ENCODE measurements around the gene ALDH18A1.
"Not testable (repeated sequence)": the region's sequence is repeated elsewhere in the genome, so short reads cannot be mapped to it uniquely, and the experiment has no call there.

ALDH18A1 gene

DNA sequence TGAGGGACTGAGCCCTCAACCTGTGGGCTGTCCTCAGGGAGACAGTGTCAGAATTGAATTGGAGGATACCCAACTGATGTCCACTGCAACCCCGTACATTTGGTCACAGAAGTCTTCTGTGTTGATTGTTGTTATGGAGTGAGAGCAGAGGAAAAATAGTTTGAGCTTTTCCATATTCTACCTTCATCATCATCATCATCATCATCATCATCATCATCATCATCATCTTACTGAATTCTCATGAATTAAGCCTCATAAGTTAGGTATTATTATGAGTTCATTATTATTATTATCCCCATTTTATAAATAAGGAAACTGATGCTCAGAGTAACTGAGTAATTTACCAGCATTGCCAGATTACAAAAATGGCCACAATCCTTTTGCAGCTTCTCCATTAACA is 8.4 kb downstream of the ALDH18A1 start:
- DNase-seq = no peak

DNA sequence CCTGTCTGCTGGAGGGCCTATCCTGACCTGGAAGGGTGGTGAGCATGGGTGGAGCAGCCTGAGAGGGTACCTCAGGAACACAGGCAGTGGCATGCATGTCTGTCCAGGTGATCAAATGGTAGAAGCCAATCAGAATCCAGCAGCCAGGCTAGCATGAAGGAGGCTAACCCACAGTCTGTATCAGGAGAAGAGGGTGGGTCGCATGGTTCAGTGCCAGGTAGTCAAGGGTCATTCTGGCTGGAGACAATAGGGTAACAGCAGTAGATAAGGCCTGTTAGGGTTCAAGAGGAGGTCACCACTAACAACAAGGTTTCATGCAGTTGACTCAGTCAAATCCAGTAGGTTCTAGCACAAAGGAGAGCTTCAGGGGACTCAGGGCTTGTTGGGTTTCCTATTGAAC is 10.4 kb downstream of the ALDH18A1 start:
- no peak for DNase-seq

GRCh38 chr10:95644901-95645300 is 11.6 kb downstream of the ALDH18A1 start:
- DNase-seq = no peak

DNA sequence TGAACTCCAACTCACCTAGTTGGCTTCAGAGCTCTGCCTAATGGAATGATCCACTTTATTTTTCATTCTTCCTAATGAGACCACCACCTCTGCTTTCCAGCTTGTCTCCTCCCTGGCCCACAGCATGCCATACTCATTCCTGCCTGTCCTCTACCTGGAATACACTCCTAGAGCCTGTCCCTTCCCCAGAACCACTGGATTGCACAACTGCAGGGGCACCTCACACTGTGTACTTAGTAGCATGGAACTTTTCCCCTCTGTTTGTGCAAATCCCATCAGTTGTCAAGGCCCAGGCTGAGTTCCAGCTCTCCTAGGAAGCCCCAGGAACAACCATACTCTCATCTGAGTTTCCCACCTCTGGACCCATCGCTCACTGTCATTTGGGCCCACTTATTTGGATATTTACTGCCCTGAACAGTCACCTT is 15.6 kb downstream of the ALDH18A1 start:
- no peak for DNase-seq

DNA sequence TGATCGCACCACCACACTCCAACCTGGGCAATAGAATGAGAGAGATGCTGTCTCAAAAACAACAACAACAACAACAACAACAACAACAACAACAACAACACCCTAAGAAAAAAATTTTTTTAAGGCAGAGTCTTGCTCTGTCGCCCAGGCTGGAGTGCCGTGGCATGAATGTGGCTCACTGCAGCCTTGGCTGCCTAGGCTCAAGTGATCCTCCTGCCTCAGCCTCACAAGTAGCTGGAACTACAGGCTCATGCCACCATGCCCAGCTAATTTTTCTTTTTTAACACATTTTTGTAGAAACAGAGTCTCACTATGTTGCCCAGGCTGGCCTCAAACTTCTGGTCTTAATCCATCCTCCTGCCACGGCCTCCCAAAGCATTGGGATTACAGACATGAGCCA is 18.6 kb downstream of the ALDH18A1 start:
- DNase-seq = no peak

- DNase-seq = no peak
Measured at GRCh38 chr10:95637140-95637539, 19.4 kb downstream of the ALDH18A1 start.

DNA sequence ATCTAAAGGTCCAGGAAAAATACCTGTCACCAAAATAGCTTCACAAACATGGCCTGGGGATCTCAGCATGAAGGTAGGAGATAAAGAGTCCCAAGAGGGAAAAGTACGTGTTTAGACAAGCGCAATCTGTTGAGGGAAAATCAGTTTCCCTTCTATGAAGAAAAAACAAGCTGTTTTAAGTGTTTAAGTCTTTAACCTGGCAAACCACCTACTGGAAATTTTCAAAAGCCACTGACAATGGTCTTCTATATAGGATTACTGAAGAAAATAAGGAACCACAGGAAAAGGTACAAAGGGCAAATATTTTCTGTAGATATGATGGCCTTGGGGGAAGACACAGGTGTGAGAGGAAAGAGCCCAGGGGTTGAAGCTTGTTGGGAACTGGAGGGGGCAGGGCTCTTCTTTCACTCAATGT is 21.2 kb downstream of the ALDH18A1 start:
- DNase-seq = no peak

- DNase-seq = no peak
Measured at GRCh38 chr10:95628786-95629185, 27.7 kb downstream of the ALDH18A1 start.

- DNase-seq = no peak
Measured at GRCh38 chr10:95626500-95626899, 30.0 kb downstream of the ALDH18A1 start.

DNA sequence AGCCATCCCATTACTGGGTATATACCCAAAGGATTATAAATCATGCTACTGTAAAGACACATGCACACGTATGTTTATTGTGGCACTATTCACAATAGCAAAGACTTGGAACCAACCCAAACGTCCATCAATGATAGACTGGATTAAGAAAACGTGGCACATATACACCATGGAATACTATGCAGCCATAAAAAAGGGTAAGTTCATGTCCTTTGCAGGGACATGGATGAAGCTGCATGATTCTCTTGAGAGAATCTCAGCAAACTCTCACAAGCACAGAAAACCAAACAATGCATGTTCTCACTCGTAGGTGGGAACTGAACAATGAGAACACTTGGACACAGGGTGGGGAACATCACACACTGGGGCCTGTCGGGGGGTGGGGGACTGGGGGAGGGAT is 36.1 kb downstream of the ALDH18A1 start:
- DNase-seq = not testable (repeated sequence)

DNA sequence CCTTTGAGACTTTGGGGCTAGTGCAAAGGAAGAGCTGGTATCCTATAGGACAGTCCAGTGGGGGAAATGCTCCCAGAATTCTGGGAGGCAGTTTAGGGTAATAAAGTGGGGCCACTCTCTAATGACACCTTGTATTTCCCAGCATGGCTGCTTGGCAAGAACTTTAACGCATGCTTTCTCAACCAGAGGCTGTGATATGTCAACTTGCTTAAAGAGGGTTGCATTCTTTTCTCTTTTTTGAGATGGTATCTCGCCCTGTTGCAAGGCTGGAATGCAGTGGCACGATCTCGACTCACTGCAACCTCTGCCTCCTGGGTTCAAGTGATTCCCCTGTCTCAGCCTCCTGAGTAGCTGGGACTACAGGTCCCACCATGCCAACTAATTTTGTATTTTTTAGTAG is 38.4 kb downstream of the ALDH18A1 start:
- DNase-seq = no peak

GRCh38 chr10:95616446-95616845 is 40.1 kb downstream of the ALDH18A1 start:
- no peak for DNase-seq

DNA sequence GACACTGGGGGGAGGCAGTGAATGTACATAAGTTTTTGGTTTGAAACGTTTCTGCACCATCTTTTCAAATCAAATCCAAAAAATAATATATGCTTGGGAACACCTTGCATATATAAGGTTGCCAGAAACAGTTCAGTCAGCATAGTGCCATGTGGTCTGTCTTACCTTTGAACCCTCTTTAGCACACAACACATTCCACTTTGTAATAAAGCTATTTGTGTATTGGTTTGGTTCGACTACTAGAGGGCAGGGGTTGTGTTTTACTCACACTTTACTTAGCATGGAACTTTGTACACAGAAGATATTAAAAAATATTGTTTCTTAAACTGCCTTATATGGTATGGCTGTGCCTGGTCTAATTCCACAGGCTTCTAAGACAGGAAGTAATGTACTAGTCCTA is 43.2 kb downstream of the ALDH18A1 start:
- DNase-seq = no peak

- no peak for DNase-seq
Measured at GRCh38 chr10:95610727-95611126, 45.8 kb downstream of the ALDH18A1 start.

DNA sequence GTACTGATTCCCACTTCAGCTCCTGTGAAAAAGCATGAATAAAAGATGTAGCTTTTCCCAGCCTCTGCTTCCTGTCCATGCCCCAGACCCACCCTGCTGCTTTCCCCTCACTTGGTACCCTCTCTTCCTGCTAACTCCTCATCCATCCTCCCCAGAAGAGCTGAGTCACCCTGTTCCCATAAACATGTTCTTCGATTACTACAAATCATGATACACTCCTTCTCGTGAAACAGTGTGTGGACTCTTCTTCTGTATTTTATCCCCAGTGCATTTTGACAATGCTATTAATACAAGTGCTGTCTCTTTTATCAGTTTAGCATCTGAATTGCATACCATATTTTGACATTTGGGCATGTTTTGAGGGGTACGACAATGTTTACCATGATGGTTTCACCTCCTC is 49.6 kb downstream of the ALDH18A1 start:
- DNase-seq = no peak

DNA sequence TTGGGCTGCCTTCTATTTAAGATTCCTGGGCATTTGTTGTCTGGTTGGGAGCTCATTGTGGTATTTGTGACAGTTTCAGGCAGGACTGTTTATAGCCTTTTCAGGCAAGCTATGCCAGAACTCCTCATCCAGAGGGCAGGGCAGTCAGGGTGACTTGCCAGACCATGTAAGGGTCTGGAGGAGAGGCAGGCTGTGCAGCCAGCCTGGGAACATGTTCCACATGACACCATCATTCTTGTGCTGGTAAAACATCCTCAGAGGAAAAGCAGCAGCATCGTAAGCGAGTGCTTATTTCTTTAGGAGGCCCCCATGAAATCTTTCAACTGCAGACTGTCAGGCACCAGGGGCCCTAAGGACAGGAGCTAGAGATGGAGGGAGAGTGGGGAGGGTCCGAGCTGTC is 51.3 kb downstream of the ALDH18A1 start:
- no peak for DNase-seq

DNA sequence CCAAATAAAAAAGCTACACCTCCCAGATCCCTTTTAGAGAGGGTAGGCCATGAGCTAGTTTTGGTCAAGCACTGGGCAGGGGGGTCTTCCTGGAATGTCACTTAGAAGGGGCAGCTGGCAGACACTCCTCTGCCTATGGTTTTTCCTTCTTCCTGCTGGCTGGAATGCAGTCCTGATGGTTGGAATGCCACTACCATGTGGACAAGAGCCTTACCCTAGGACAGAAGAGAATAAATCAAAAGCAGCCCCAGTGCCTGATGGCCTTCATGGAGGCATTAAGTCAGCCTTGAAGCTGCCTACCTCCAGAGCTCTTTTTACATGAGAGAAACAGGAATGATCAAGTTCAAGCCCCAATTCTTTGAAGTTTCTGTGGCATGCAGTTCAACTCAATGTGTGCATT is 51.9 kb downstream of the ALDH18A1 start:
- no peak for DNase-seq

- DNase-seq = no peak
Measured at GRCh38 chr10:95602382-95602781, 54.1 kb downstream of the ALDH18A1 start.

DNA sequence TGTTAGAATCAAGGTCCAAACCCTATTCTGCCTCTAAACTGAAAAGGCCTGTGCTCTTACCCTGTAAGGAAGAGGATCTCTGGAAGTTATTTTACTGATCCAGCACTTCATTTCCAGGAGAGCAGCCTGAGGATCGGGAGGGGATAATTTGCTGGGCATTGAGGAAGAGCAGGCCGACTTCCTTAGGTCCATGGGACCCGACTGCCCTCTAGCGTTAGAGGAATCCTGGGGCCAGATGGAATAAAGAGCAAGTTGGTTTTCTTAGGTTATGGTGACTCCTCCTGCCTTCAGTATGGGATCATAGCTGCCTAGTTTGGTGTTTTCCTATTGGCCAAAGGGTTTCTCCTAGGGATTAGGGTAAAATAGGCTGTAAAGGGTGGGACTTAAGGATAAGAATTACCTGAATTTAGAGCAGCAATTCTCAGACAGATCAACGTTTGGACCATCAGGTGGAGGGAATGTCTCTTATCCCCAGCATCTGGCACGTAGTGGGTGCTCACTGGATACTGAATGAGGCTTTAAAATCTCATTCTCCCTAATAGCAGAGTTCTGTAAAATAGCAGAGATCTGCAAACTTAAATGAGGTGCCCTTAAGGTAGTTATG is 55.3 kb downstream of the ALDH18A1 start:
- peak; percentile 47 for DNase-seq

DNA sequence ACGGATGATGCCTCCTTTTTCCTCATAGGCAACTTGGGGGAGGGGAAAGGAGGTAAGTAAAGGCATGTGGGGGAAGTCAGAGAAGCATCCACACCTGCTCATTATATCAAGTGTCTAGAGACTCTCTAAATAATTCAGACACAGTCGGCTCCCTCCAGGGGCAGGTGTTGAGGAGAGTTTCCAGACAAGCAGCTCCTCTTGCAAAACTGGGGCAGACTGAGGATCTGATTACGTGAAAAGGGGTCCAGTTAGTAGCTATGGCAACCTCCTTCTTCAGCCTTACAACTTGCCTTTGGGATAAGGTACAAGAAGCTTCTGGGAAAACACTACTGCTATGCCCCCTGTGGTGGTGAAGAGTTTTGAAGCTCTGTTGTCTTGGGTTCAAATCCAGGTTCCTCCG is 56.4 kb downstream of the ALDH18A1 start:
- DNase-seq = no peak

DNA sequence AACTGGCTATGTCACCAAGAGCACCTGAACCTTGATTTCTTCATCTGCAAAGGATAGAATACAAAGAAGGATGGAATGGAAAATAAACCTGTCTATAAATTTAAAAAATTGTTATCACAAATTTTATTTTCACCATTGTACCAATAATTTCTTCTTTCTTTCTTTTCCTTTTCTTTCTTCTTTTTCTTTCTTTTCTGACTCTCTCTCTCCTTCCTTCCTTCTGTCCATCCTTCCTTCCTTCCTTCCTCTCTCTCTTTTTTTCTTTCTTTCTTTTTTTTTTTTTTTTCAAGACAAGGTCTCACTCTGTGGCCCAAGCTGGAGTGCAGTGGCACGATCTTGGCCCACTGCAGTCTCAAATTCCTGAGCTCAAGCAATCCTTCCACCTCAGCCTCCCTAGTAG is 58.7 kb downstream of the ALDH18A1 start:
- DNase-seq = no peak

DNA sequence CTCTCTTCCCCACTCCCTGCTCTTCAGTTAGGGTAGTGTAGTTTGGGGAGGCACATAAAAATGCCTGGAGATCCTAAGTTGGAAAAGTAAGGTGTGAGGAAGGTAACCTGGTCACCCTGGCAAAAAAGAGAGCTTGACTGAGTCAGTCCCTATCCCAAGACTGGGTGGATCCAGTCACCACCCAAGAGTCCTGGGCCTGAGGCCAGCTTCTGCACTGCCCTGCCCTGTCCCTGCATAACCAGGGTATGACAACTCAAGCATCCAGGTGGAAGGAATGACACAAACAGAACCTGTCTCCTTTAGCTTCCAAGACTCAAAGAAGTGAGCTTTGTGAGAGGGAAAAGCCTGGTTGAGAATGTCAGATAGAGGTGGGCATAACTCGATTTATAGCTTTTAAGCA is 68.5 kb downstream of the ALDH18A1 start:
- DNase-seq = no peak

DNA sequence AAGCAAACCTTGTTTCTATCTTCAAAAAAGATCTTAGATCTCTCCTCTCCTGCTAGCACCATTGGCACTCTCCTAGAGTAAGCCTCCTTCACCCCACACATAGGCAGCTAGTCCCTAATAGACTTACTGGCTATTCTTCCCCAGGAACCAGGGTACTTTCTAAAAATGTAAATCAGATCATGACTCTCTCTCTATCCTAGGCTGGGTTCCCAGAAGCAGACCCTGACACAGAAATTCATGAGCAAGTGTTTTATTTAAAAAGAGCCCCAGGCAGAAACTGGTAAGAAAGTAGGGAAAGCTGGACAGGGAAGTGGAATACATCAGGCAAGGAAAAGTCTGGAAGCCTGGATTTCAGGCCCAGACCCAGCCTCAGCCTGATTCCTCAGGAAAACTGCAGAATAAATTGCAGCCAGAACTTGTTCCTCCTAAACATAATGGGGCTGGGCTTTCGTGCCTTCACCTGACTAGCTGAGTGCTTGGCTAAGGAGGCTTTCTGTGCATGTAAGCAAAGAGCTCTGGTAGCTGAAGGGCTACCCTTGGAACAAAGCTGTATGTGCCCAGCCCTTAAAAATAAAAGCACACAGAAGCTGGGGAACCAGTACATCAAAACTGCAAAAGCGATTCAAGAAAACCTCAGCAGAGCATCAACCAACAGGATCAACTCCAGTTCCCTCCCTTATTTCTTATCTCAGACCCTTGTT is 76.5 kb downstream of the ALDH18A1 start:
- no peak for DNase-seq

GRCh38 chr10:95579292-95579691 is 77.2 kb downstream of the ALDH18A1 start:
- DNase-seq = no peak

DNA sequence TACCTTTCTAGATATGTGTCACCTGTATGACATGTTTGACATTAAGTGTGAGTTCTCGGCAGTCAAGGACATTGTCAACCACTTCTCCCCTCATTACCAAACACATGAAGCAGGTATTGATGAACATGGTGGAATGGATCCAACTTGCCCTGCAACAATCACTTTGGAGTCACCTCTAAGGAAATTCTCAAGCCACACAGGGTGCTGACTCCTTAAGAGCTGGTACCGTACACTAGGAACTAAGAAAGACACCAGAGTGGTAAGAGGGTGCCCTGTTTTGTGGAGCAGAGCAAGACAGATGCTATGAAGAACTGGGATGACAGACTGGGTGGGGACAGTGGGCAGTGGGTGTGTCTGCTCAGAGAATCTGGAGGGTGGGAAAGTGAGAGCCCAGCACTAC is 77.9 kb downstream of the ALDH18A1 start:
- no peak for DNase-seq
